Endothelial cell of hepatic sinusoid (primary cell): Measurements from ENCODE around the gene ATP7B.
"Not testable (repeated sequence)": the region's sequence is repeated elsewhere in the genome, so short reads cannot be mapped to it uniquely, and the experiment has no call there.

ENCODE experiments used
- in situ Hi-C: cut with HindIII; loops from 2 replicates; pipeline ENCODE4 v1.10.0; 2017; ENCODE audit warnings: low sequenced_read_pairs

The ATP7B gene

DNA sequence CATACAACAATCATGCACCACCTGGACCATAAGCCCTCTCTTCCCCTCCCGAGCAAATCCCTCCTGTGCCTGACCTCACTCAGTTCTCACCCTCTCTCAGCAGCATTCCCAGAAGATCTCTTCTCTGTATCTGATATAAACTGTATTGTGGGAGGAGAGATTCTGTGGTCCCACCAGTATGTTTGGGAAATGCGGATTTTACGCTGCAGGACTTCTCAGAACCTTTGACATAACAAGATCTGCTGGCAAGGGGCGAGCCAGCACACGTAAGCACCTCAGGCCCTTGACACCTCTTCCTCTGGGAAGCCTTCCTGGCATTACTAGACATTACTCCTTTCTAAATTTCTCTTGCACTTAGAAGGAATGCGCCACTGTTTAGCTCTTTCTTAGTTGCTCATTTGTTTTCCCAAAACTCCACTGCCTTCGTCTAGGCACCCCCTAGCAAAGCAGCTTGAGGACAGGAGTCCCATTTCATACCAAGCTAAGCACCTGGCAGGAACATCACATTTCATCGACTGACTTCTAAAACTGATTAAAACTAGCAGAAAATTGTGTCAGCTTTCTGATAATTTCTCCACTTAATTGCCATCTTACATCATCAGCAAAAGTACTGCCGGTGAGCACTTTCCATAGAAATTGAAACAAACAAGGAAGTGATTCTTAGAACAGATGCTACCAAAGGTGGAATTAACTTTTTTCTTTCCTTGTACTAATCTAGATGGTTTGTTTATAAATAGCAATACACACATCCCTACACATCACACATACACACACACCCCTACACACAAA is 86.3 kb downstream of the ATP7B start:
- in situ Hi-C loops: no loop called here

DNA sequence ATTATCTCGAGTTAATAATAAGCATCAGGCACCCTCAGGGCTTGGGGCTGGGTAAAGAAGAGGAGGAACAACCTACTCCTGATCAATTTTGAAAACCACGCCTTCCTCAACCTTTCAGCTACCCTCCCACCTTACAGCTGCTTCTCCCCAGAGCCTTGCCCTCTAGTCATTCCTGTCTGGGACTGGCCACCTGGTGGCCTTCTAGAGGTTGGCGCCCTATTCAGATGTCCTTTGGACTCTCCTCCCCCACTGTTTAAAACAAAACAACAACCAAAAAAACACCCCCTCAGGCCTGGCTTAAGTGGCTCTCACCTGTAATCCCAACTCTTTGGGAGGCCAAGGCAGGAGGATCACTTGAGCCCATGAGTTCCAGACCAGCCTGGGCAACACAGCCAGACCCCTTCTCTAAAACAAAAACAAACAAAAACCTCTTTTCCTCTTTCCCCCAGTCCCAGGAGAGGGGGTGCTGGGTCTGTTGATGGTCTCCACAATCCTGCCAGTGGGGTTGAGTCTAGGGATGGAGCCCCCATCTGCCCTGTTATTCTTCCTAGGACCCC is 87.2 kb downstream of the ATP7B start:
- in situ Hi-C loops: no loop called here

DNA sequence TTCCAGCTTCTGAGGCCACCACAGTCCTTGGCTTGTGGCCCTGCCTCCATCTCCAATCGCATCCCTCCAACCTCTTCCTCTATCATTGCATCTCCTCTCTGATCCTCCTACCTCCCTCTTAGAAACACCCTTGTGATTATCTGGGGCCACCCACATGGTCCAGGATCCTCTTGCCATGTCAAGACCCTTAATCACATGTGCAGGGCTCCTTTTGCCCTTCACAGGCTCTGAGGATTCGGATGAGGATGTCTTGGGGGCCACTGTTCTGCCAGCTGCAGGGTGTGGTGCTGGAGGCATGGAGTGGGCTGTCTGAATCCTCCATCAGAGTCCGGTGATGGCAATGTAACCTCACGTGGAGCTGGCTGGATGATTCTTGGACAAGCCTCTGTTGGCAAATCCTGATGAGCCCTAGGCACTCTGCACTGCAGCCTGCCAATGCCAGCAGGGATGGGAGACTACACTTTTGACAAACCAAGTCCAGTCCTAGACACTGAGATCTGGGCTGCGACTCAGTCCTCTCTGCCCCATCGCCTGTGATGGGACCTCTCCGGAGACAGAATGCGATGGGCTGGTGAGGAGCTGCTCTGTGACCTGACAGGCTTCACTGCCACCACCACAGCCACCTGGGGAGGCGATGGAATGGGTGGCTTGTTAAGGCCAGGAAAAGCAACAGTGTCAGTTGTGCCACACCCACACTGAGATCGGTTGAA is 88.3 kb downstream of the ATP7B start:
- in situ Hi-C loops: no loop called here

DNA sequence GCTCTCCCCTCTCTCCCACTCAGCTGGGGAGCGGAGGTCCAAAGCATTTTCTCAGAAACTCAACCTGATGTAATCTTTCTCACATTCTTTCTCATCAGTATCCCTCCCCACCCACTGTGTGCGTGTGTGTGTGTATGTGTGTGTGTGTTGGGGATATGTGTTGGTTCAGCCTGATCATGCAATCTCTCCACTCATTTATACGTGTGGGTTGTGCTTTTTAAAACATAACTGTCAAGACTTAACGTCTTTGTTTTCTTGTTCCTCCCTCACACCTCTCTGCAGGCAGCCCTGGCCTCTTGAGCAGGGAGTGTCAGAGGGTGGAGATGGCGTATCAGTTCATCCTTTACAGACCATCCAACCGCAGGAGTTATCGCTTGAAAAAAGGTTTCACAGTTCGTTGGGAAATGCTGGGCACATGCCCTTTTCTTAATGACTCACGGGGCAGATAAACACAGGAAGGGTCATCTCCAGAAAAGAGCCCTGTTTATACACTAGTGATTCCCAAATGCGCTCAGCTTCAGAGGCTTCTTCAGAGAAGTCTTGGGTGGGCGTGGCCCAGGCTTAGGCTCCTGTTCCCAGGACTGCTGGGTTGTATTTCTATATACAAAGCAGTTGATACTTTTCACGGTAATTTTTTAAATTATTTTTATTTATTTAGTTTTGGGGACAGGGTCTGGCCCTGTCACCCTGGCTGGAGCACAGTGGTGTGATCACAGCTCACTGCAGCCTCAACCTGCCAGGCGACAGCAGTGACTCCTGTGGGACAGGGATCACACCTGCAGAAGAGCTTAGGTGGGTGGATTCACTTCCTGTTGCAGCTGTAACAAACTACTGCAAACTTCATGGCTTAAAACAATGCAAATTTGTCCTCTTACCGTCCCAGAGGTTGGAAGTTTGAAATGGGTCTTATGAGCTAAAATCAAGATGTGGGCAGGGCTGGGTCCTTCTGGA is 89.2 kb downstream of the ATP7B start:
- in situ Hi-C loops: no loop called here

DNA sequence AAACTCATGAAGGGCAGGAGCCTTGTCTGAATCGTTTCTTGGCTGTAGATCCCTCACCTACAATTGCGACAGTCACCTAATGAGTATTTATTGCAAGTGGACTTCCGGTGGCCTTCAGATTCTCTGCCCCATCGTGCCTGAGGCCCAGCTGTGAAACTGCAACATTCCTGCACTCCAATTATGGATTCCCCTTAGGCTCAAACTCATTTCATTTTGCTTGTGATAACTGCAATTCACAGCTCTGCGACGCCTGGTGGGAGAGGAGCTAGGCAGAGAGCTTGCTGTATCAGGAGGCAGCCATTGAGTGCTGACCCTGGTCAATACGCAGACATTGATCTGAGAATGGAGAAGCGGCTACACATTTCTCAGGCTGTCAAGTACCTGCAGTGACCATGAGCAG is 90.5 kb downstream of the ATP7B start:
- in situ Hi-C loops: no loop called here

DNA sequence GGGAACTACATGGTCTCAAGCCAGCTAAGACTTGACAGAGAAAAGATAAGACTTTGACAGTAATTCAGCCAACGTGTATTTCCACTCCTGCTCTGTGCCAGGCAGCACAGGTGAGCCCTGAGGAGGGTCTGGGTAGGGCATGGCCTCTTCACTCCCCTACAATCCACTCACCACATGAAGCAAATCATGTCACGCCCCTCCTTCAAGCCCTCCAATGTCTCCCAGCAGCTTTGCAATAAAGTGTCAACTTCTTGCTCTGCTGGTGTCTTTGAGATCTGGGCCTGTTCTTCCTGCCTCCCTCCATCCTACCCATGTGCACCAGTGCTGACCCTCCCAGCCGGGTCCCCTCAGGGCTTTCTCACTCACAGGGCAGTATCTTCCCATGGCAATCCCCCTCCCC is 91.0 kb downstream of the ATP7B start:
- in situ Hi-C loops: no loop called here

DNA sequence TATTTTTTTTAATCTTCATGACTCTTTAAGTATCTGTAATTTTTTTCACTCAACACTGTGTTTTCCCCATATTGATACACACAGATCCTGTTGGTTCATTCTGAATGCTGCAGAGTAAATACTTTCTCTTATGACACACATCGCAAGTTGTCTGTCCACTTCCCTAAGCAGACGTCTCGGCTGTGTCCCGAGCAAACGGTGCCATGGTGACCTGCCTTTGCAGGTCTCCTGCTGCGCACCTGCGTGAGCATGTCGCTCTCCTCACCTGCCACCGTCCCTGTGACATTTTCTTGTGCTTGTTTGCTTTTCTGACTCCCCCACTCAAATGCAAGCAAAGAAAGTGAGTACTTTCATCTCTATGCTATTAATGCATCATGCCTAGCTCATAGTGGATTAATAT is 91.7 kb downstream of the ATP7B start:
- in situ Hi-C loops: no loop called here

DNA sequence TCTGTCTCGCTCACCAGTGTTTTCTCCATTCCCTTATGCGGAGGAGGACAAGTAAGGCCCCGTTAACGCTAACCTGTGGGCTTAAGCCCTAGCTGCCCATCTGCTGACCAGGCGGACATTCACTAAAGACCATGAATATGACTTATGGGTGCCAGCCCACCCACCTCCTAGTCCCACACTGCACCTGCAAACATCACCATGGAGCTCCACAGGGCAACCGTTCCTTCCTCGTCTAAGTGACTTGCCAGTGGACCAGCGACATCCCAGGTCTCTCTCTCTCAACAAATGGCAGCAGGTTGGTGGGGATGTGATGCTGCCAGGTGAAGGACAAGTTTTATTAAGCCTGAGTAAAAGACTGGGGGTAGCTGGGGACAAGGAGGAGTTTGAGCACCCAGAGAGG is 94.3 kb downstream of the ATP7B start:
- in situ Hi-C loops: no loop called here

DNA sequence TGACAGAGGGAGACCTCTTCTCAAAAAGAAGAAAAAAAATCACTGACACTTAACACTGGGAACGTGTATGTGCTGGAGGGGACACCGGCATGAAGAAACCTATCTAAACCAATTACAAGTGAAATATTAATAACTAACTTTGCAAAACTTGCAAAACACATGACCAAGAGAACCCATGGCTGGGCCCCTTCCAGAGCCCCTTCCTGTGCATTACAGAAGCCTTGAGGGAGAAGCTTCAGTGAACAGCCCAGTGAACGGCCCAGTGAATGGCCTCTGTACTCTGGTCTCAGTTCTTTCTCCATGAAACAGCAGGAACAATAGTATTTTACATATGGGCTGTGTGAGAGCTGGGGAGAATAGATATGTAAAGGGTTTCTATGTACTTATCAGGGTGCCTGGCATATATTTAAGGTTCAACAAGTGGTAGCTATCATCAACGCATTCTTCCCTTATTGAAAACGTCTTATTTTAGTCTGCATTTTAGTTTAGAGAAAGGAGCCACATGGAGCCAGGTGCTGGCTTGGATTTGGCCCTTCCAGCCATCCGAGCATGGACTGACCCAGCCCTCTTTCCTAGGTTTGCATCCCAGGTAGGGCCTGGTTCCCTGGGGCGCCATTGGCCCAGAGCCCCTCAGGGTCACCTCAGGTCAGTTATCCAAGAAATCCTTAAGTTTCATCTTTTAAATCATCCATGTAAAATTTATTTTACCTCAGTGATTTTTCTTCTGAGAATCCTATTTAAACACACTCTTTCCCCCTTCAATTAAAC is 95.0 kb downstream of the ATP7B start:
- in situ Hi-C loops: no loop called here

DNA sequence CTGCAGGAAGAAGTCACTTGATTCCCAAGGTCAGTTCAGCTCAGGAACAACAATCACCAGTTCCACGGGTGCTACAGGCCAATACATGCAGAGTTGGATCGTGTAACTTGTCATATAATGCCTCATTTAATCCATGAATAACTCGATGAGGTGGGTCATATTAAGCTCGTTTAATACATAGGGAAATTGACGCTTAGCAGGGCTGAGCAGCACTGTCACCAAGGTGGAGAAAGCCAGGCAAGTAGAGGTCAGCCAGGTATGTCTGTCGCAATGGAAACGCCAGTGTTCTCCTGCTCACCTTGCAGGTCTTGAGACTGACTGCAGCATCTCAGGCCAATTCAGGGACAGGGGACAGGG is 97.1 kb downstream of the ATP7B start:
- in situ Hi-C loops: no loop called here

DNA sequence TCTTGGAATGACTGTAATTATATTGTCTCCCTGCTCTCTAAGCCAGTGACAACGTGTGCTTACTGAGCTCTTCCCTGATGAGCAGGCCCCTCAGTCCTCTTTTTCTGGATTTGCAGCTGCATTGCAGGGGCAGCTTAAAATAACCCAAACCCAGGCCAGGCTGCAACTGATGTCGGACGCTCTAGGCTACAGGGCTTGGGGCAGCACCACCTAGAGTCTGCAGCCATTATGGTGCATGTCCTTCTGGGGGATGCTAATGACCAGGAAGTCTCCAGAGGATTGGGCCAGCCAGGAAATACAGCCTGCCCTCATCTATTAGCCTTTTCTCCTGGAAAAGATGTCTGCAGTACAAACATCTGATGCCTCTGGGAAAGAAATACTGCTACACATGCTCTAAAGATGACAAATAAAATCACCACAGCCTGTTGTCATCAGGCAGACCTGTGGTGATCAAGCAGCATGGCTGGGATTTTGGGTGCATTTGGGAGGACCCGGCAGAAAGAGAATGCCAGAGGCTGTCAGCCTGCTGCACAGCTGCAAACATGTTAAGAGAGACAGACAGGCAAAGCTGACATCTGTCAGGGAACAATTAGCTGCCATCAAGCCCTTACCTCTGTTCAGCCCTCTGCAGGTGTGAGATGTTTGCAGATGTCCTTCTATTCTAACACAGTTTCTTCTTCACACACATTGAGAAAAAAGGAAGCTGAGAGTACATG is 97.7 kb downstream of the ATP7B start:
- in situ Hi-C loops: no loop called here

DNA sequence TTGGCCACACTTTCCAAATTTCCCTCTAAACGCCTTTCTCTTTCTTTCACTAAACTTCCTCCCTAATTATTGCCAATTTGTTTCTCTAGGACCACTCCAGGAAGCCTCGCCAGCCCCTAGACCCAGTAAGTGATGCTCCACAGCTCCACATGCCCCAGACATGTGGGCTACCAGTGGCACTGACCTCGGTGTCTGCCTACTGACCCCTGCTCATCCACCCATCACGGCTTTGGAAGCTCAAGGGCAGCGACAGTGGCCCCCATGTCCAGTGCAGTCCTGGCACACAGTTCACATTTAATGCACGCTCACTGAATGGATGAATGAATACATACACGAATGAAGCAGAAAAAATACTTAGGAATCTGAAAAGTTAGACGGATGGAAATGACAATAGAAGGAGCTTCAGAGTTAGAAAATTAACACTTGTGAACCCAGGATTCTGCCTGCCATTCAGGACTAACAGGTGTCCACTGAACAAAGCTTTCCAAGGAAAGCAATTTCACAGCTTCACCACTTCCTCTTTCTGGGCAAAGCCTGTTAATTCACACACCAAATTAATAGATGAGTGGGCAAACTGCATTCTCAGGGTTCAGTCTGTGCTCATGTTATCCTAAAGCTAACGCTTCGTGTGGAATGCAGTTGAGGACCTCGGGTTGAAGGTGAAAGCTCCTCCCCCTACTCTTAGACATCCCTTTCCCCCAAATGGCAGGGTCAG is 98.6 kb downstream of the ATP7B start:
- in situ Hi-C loops: no loop called here

DNA sequence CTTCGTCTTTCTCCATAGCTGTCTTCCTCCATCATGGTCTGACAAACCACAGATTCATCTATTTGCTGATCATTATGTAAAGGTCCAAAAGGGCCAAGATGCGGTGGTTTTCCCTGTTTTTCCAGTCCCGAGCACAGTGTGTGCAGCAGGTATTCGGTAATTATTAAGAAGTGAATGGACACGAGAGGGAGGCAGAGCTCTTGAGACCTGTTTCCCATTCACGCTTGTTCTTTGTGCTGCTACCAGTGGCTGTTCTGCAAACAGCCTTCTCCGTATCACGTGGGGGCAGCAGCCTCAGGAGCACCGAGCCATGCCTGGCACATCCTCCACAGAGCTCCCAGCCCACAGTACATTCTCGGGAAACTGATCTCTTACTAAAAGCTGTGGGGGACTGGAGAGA is 99.2 kb downstream of the ATP7B start:
- in situ Hi-C loops: no loop called here

DNA sequence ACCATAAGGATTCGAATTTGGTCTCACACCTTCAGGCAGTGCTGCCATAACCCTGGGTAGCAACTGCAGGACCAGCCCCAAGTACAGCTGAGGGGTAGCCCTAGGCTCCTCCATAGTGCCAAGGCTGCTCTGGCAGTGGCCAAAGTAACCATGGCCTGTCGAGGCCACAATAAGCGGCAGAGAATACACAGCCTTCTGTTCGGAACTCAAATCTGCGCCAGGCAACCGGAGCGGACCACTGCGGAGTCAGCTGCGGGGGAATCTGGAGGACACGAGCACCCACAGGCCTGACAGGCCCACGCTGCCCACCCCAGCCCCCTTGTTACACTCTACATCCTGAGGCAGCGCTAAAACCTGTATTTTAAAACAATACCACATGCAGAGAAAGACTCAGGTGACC is 100.7 kb downstream of the ATP7B start:
- in situ Hi-C loops: no loop called here

DNA sequence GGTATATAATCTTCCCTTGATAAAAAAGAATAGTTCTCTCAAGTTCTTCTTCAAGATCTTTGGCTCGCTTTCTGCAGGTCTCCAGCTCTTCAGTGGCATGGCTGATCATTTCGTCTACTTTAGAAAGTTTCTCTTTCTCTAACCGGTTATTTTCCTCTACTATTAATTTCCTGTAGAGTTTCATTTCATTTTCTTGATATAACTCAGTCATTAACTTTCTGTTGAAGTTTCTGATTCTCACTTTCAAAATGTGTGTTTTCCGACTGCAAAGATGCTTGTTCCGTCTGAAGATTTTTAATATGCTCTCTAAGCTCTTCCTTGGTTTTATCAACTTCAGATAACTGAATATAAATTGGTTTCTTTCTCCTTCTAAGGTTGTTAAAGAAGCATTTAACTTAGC is 102.0 kb downstream of the ATP7B start:
- in situ Hi-C loops: not testable (repeated sequence)

DNA sequence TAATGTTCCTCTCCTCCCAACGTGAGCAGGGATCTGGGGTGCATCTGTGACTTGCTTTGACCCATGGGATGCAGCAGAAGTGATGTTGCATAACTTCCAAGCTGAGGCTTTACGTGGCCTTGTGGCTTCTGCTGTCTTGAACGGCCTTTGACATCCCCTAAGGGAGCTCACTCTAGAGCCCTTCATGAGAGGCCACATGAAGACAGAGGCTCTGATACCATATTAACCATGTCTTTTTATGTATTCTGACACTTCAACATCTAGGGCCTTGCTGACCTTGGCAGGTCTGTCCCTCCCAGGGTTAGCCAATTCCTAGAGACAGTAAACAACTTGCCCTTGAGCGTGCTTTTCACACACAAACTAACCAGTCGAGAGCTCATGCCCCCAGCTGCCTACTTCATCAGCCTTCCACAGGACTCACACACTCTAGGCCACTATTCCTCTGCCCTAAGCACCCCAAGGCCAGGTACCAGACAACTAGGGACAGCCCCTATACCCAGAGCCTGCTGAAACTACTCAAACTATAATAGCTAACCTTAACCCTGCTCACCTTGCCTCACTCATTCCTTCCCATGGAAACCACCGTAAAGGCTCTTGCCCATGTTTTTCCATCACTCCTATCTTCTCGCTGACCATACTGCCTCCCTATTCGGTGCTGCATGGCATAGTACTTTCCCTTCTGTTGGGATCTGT is 104.1 kb downstream of the ATP7B start:
- in situ Hi-C loops: no loop called here

DNA sequence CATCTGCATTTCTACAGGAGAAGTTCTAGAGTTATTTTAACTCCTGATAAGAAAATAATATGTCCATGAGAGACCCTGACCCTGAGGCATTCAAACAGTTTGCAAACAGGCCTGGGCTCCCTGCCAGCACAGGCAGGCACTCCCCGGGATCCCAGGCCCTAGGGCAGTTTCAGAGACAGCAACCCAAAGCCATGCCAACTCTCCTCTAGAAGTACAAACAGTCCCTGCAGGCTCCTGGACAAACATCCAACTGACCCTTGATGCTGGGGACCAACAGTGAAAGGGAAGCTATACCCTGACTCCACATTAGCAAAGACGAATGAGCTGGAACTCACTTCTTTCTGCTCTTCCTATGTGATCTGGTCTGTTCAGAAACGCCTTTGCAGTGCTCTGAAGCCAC is 104.7 kb downstream of the ATP7B start:
- in situ Hi-C loops: no loop called here

DNA sequence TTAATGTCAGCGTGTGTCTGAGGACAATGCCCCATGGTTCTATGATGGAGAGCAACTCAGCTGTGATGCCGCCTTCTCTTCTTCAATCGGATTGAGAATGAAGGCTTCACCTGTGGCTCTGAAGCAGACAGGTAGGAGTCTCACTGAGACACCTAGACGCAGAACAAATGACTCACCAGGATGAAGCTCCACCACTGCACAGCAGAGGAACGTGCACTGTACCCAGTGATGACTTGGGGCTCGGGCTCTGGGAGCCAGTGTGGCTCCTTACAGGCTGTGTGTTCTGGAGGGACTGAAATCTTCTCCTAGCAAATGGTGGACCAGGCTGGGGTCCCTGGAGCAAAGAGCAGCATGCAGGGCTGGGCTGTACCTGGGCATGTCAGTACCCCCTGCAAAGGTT is 105.5 kb downstream of the ATP7B start:
- in situ Hi-C loops: no loop called here

DNA sequence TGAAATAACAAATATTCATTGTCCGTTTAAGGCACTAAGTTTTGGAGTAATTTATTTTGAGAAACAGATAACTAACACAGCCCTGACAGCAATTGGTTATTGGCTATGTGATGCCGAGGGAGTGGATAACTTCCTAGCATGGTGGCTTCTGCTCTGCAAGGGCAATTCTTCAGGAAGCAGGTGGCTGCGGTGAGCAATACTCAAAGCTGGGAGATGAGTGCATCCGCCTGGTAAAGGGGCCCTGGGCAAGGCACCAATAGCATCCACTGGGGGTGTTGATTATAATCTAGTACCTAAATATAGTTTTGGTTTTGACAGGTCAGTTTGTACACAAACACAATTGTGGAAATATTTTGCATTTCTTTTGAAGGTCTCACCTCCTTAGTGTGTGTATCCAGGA is 108.5 kb downstream of the ATP7B start:
- in situ Hi-C loops: no loop called here
